Cardiac fibroblast (primary cell): Measurements from ENCODE around the gene CHSY1.
A peak's percentile ranks its signal among the peaks of the same experiment; 100 is the strongest.

Experiments
- DNase-seq, 2 donors: peaks; one replicate each; pipeline versions ENCODE4 v3.0.0 to v3.0.0-alpha.2; 2010; ENCODE audit warnings: low read depth in 2 of 2
- H3K4me3 ChIP-seq, 2 donors: replicated peaks in 1 of 2; 1 replicate in 1 of 2; 2 replicates in 1 of 2; pipeline ENCODE4 v1.5.1; 2011; ENCODE audit warnings: low read depth in 2 of 2, low read length in 2 of 2, mild to moderate bottlenecking in 2 of 2, moderate library complexity in 1 of 2
- CTCF ChIP-seq: IDR thresholded peaks from one replicate; pipeline ENCODE4 v1.5.1; 2011; ENCODE audit warnings: low read depth, mild to moderate bottlenecking, low read length, inconsistent platforms

CHSY1 gene

GRCh38 chr15:101194546-101195125 lies 57.2 kb downstream of the CHSY1 start:
- H3K4me3 ChIP-seq = no peak overlapping the region
- peak in 1 of 2 donors; percentile 23 for DNase-seq

GRCh38 chr15:101193806-101194545 lies 57.9 kb downstream of the CHSY1 start:
- peak overlapping the region in 1 of 2 donors; percentile 18 for H3K4me3 ChIP-seq

More at GRCh38 chr15:101194546-101195125, 57.2 kb downstream of the CHSY1 start:
- no peak for TF ChIP-seq CTCF

GRCh38 chr15:101193120-101193644 lies 58.7 kb downstream of the CHSY1 start:
- peak; percentile 45 to 81 for DNase-seq
- peak overlapping the region in 1 of 2 donors; percentile 18 for H3K4me3 ChIP-seq
- TF ChIP-seq CTCF = no peak

More at GRCh38 chr15:101193806-101194545, 57.9 kb downstream of the CHSY1 start:
- DNase-seq = peak in 1 of 2 donors; percentile 32
- TF ChIP-seq CTCF = no peak

- no peak for TF ChIP-seq CTCF
- no peak overlapping the region for H3K4me3 ChIP-seq
- DNase-seq = peak in 1 of 2 donors; percentile 21
Measured at GRCh38 chr15:101192081-101192480, 59.8 kb downstream of the CHSY1 start.

GRCh38 chr15:101191242-101191641 lies 60.6 kb downstream of the CHSY1 start:
- peak in 1 of 2 donors; percentile 65 for DNase-seq
- no peak for TF ChIP-seq CTCF
- no peak overlapping the region for H3K4me3 ChIP-seq

GRCh38 chr15:101190092-101190595 lies 61.7 kb downstream of the CHSY1 start:
- H3K4me3 ChIP-seq = no peak overlapping the region
- DNase-seq = peak in 1 of 2 donors; percentile 21
- TF ChIP-seq CTCF = no peak
